Breast epithelium (tissue), 4 donors: ENCODE data around the gene TNS1. TPM values are rescaled to one million over a fixed set of nuclear protein-coding genes. Genes with fewer than 3 reads are reported as not detected.
"Not testable (repeated sequence)": the region's sequence is repeated elsewhere in the genome, so short reads cannot be mapped to it uniquely, and the experiment has no call there.

Experiments used
- DNase-seq, 2 donors: peaks; one replicate each; pipeline ENCODE4 v3.0.0-alpha.2; 2019; ENCODE audit warnings: low spot score in 2 of 2
- H3K27ac ChIP-seq, 2 donors: fragments of 200-600 bp; sonication (generic) in 1 of 2; one replicate each; pipeline ENCODE4 v1.5.1; 2016 to 2019; ENCODE audit warnings: mild to moderate bottlenecking in 1 of 2
- H3K27me3 ChIP-seq, 2 donors: fragments of 200-600 bp; sonication (generic) in 1 of 2; one replicate each; pipeline versions ENCODE4 v1.5.1 to v1.6.0; 2017 to 2019; ENCODE audit warnings: control low read depth in 1 of 2, mild to moderate bottlenecking in 1 of 2
- H3K36me3 ChIP-seq: fragments of 200-600 bp; one replicate; pipeline ENCODE4 v1.5.1; 2019
- H3K4me1 ChIP-seq, 2 donors: fragments of 200-600 bp; sonication (generic); one replicate each; pipeline ENCODE4 v1.5.1; 2016 to 2019; ENCODE audit warnings: control low read depth in 1 of 2
- H3K4me3 ChIP-seq, 3 donors: fragments of 200-600 bp; sonication (generic); 1 replicate in 2 of 3; 2 replicates in 1 of 3; pipeline ENCODE4 v1.5.1; 2016 to 2019; ENCODE audit warnings: mild to moderate bottlenecking in 3 of 3, moderate library complexity in 2 of 3
- H3K9me3 ChIP-seq, 2 donors: fragments of 200-600 bp; sonication (generic) in 1 of 2; one replicate each; pipeline ENCODE4 v1.5.1; 2016 to 2019; ENCODE audit warnings: control low read depth in 1 of 2
- CTCF ChIP-seq, 3 donors: fragments of 450-650 bp; IDR thresholded peaks; one replicate each; pipeline ENCODE4 v1.5.1; 2016 to 2017; ENCODE audit warnings: antibody characterized with exemption in 3 of 3, mild to moderate bottlenecking in 3 of 3, moderate library complexity in 3 of 3
- POLR2A ChIP-seq: fragments of 450-650 bp; IDR thresholded peaks from one replicate; pipeline ENCODE4 v1.6.1; 2016; ENCODE audit warnings: antibody characterized with exemption, mild to moderate bottlenecking, moderate library complexity
- POLR2AphosphoS5 ChIP-seq, 3 donors: sonication (generic); formaldehyde crosslinking; IDR thresholded peaks; one replicate each; pipeline ENCODE4 v1.6.1; 2017; ENCODE audit warnings: antibody characterized with exemption in 3 of 3
- intact Hi-C: fragments of 100-400 bp; cut with DNase I; formaldehyde crosslinking; loops from one replicate; pipeline ENCODE4 v1.15.1; 2023; ENCODE audit warnings: low total_unique reads
- total RNA-seq, 3 donors: library from RNA; depleted of rRNA; stranded (reverse); fragments of >200 nt; gene quantifications; one replicate each; pipeline ENCODE4 v1.1.0, GENCODE V29; 2016

Gene TNS1
- total RNA-seq, 3 donors from 2014 or later: 141 to 577 (median 154) TPM

- TF ChIP-seq POLR2AphosphoS5 (IDR thresholded peaks at IDR 0.05): no peak
- TF ChIP-seq CTCF (IDR thresholded peaks at IDR 0.05): no peak
- no peak for TF ChIP-seq POLR2A
- H3K4me1 ChIP-seq: no peaks in the 10 kb centered on the region
- no peaks in the 10 kb centered on the region for H3K27me3 ChIP-seq
- H3K4me3 ChIP-seq: no peak overlapping the region
- intact Hi-C loops: no loop called here
- peaks cover 24% of the 10 kb centered on the region for H3K36me3 ChIP-seq
- H3K9me3 ChIP-seq: no peaks in the 10 kb centered on the region
- H3K27ac ChIP-seq: no peak overlapping the region
- no peak for DNase-seq
Observed at GRCh38 chr2:217809736-217810135, 193.1 kb downstream of the TNS1 start.

GRCh38 chr2:217808967-217809366 lies 193.8 kb downstream of the TNS1 start:
- intact Hi-C loops, H3K27me3 ChIP-seq, H3K27ac ChIP-seq, H3K4me1 ChIP-seq, DNase-seq, H3K4me3 ChIP-seq, H3K9me3 ChIP-seq: not testable (repeated sequence)
- peaks cover 20% of the 10 kb centered on the region for H3K36me3 ChIP-seq

- TF ChIP-seq CTCF (IDR thresholded peaks at IDR 0.05): no peak
- no peak for TF ChIP-seq POLR2A
- no peak for TF ChIP-seq POLR2AphosphoS5 (IDR thresholded peaks at IDR 0.05)
- no peaks in the 10 kb centered on the region for H3K27me3 ChIP-seq
- peaks cover 15% of the 10 kb centered on the region for H3K36me3 ChIP-seq
- H3K9me3 ChIP-seq: no peaks in the 10 kb centered on the region
- intact Hi-C loops: no loop called here
- no peak for DNase-seq
- H3K27ac ChIP-seq: peak overlapping the region in 1 of 2 donors; percentile 55
- no peak overlapping the region for H3K4me3 ChIP-seq
- no peaks in the 10 kb centered on the region for H3K4me1 ChIP-seq
Observed at GRCh38 chr2:217808326-217808725, 194.5 kb downstream of the TNS1 start.

GRCh38 chr2:217807753-217808152 lies 195.0 kb downstream of the TNS1 start:
- no peaks in the 10 kb centered on the region for H3K9me3 ChIP-seq
- no peaks in the 10 kb centered on the region for H3K4me1 ChIP-seq
- H3K27ac ChIP-seq: peak overlapping the region in 1 of 2 donors; percentile 55
- H3K4me3 ChIP-seq: no peak overlapping the region
- no peak for TF ChIP-seq POLR2A
- TF ChIP-seq POLR2AphosphoS5 (IDR thresholded peaks at IDR 0.05): no peak
- no peak for TF ChIP-seq CTCF (IDR thresholded peaks at IDR 0.05)
- peaks cover 15% of the 10 kb centered on the region for H3K36me3 ChIP-seq
- no peak for DNase-seq
- intact Hi-C loops: no loop called here
- H3K27me3 ChIP-seq: no peaks in the 10 kb centered on the region

GRCh38 chr2:217807025-217807424 lies 195.8 kb downstream of the TNS1 start:
- H3K4me1 ChIP-seq: no peaks in the 10 kb centered on the region
- peaks cover 18% of the 10 kb centered on the region for H3K36me3 ChIP-seq
- H3K27ac ChIP-seq: peak overlapping the region in 1 of 2 donors; percentile 19
- H3K27me3 ChIP-seq: no peaks in the 10 kb centered on the region
- no peak for TF ChIP-seq CTCF (IDR thresholded peaks at IDR 0.05)
- no peak for TF ChIP-seq POLR2A
- TF ChIP-seq POLR2AphosphoS5 (IDR thresholded peaks at IDR 0.05): no peak
- no peak overlapping the region for H3K4me3 ChIP-seq
- intact Hi-C loops: no loop called here
- DNase-seq: no peak
- no peaks in the 10 kb centered on the region for H3K9me3 ChIP-seq

GRCh38 chr2:217806482-217806765 lies 196.4 kb downstream of the TNS1 start:
- no peak overlapping the region for H3K4me3 ChIP-seq
- intact Hi-C loops: no loop called here
- TF ChIP-seq POLR2A (no peak), CTCF (IDR thresholded peaks at IDR 0.05) (no peak)
- peak overlapping the region in 1 of 2 donors; percentile 75 for H3K27ac ChIP-seq
- no peaks in the 10 kb centered on the region for H3K9me3 ChIP-seq
- H3K36me3 ChIP-seq: peaks cover 14% of the 10 kb centered on the region
- H3K4me1 ChIP-seq: no peaks in the 10 kb centered on the region
- no peaks in the 10 kb centered on the region for H3K27me3 ChIP-seq
- DNase-seq: no peak
